ENCODE results near the gene NBAS. TPM values are rescaled to one million over a fixed set of nuclear protein-coding genes. Genes with fewer than 3 reads are reported as not detected.

NBAS gene
- total and polyA plus RNA-seq, 2 of the 4 experiments (the other 2 are of a cell fraction): 22.3 to 105 TPM

DNA sequence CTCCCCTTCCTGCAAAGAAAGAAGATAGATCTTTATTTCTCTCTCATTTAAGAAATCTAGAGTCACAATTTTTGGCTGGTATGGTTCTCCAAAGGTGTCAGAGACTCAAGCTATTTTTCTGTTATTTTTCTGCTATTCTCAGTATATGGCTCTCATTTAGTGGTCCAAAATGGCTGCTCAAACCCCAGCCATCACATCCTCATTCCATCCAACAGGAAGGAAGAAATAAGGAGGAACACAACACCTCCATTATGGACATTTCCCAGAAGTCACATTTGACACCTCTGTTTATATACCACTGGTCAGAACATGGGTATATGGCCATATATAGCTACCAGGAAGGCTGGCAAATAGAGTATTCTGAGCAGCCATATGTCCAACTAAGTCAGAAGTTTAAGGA is 23.2 kb upstream of the NBAS start:
- H3K56ac ChIP-seq (ENCODE audit: extremely low read depth, insufficient read depth, low read length): no peak overlapping the region
- H3K9me1 ChIP-seq (ENCODE audit: insufficient read depth, low read length): no peaks in the 10 kb centered on the region
- peaks cover 3% of the 10 kb centered on the region; the same call in 1 of the 2 replicates for H3K27me3 ChIP-seq (ENCODE audit: control insufficient read depth, insufficient read depth, low read length)
- no peak overlapping the region for H4K8ac ChIP-seq (ENCODE audit: low read depth in 2 of 2, low read length in 2 of 2)
- H2BK20ac ChIP-seq (ENCODE audit: low read depth, low read length): no peak overlapping the region
- no peak overlapping the region for H2AK5ac ChIP-seq (ENCODE audit: low read depth, low read length)
- no peak overlapping the region for H3K4ac ChIP-seq (ENCODE audit: low read depth, low read length)
- H3K27ac ChIP-seq (ENCODE audit: insufficient read depth, low read length): no peak overlapping the region
- ATAC-seq (ENCODE audit: low read depth) (no peak), DNase-seq (no peak)
- no peak overlapping the region for H3K18ac ChIP-seq (ENCODE audit: low read depth, low read length)
- intact Hi-C loops (cut with micrococcal nuclease): no loop called here
- H4K20me1 ChIP-seq (ENCODE audit: insufficient read depth, low read length): no peaks in the 10 kb centered on the region
- CTCF ChIA-PET: no interaction called here
- H3K4me1 ChIP-seq (ENCODE audit: control insufficient read depth, insufficient read depth, low read length): no peaks in the 10 kb centered on the region
- TF ChIP-seq RCOR1 (IDR thresholded peaks at IDR 0.05; ENCODE audit: insufficient replicate concordance, low read length): no peak
- no peak for TF ChIP-seq CHD1 (IDR thresholded peaks at IDR 0.05; ENCODE audit: low read depth, low read length)
- no peak for TF ChIP-seq POLR2A (IDR thresholded peaks at IDR 0.05; ENCODE audit: low read depth, low read length)
- no peak overlapping the region for H3K9ac ChIP-seq (ENCODE audit: low read depth, low read length)
- no TSS peak for BruUV-seq (replicated peaks)
- H3K4me3 ChIP-seq (ENCODE audit: insufficient read depth, low read depth, low read length): no peak overlapping the region
- H3K79me1 ChIP-seq (ENCODE audit: low read depth in 1 of 2, low read length in 2 of 2): no peaks in the 10 kb centered on the region
- dilution Hi-C loops (cut with HindIII; ENCODE audit: low sequenced_read_pairs, unreplicated experiment): no loop called here
- in situ Hi-C loops (cut with MboI; ENCODE audit: low sequenced_read_pairs): loop anchor here (10.0 to 25.0 kb wide), 3 partner anchors 547 to 1160 kb away; no protein-coding TSS in a partner anchor
- H4K91ac ChIP-seq (ENCODE audit: insufficient read depth, low read depth, low read length): no peak overlapping the region
- no peaks in the 10 kb centered on the region for H3K9me3 ChIP-seq (ENCODE audit: control insufficient read depth, insufficient read depth, low read length)
- no peak overlapping the region for H2BK15ac ChIP-seq (ENCODE audit: low read depth, low read length)
- no peak overlapping the region for H3K14ac ChIP-seq (replicated peaks; ENCODE audit: low read depth, low read length)
- no peak overlapping the region for H3K23ac ChIP-seq (ENCODE audit: low read depth, low read length)
- H4K5ac ChIP-seq (ENCODE audit: low read depth, low read length): no peak overlapping the region
- H3K4me2 ChIP-seq (ENCODE audit: low read depth, low read length): no peak overlapping the region
- H2BK120ac ChIP-seq (ENCODE audit: low read depth, low read length): no peak overlapping the region
- H2AFZ ChIP-seq (replicated peaks; ENCODE audit: low read length, poor library complexity): no peak overlapping the region
- no peak overlapping the region for H2BK5ac ChIP-seq (ENCODE audit: low read depth, low read length, poor library complexity, severe bottlenecking)
- H3K36me3 ChIP-seq (ENCODE audit: control insufficient read depth, insufficient read depth, low read length): no peaks in the 10 kb centered on the region
- POLR2A ChIA-PET (ENCODE audit: unreplicated experiment): no interaction called here
- no peak overlapping the region for H2AK9ac ChIP-seq (replicated peaks; ENCODE audit: low read depth, low read length, poor library complexity)

All from IMR-90 (cell line).